ENCODE results near the gene EIF3K. TPM values are rescaled to one million over a fixed set of nuclear protein-coding genes. Genes with fewer than 3 reads are reported as not detected.

EIF3K gene
- total RNA-seq, 1 donor from 2014 or later: 304 TPM

DNA sequence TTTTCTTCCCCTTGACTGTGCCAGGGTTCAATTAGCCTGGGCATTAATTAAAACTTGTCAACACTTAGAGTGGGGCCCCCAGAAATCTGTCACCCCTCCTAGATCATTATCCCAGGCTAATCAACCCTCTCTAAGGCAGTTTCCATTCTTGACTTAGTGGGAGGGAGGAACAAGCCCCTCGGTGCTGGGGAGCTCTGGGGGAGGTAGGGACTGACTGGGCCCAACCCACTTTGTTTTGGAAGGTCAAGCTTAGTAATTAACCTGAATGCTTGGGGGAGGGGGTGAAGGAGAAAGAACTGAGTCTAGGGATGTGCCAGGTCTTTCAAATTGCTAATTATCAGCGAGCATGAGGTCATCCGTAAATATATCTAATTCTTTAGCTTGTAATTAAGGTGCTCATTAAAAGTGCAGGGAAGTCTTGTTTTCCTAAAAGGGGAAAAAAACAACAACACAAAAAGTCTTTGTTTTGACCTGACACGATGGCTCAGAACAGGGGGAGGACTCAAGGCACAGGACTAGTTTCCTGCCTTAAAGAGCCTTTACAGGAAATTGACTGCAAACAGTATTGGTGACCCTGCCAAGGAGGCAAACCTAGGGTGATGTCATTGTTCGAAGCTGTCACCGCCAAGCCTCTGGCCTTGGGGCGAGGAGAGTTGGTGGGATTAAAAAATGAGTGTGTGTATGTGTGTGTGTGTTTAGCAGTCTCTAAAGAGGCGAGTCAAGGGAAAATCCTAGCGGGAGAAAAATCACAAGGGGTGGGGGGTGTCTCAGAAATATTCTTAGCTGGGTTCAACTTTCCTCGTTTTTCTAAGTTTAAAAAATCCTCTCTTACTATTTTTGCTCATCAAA lies 47.9 kb downstream of the EIF3K start:
- peak; percentile 70 for ATAC-seq

DNA sequence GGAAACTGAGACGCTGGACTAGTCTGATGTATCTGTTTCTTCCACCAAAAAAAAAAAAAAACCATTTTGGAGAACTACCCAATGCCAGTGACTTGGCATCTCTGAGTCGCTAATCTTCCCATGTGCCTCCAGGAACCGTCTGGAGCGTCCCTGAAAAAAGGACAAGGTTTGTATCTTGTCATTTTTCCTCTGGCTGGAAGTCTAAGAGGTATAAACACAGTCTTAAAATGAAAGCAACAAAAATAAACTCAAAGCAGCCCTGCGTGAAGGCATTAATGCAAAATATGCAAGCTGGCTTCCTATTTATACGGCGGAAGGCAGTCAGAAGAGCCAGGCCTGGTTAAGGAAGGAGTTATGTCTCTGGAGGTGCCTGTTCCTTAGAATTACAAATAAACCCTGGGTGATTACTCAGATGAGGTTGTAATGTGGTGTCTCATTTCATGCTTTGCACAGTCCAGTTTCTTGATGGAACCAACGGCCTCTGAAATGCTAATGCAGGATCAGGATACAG lies 48.7 kb downstream of the EIF3K start:
- peak; percentile 35 for ATAC-seq

DNA sequence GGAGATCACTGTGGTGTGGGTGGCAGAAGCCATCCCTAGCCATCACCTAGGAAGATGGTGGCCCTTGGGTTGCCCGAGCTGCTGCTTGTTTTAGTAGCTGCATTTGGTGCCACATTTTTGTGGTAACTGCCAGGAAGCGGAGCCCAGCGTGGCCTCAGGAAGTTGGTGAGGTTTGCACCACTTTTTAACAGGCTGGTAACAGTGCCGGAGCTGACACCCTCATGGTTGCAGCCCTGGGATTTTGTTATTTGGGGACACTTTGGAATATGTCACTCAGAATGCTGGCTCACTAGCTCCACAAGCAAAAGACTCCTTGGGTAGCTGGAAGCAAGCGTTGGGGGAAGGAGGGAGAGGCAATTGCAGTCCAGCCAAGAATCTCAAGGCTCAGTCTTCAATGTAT lies 50.6 kb downstream of the EIF3K start:
- ATAC-seq: no peak

DNA sequence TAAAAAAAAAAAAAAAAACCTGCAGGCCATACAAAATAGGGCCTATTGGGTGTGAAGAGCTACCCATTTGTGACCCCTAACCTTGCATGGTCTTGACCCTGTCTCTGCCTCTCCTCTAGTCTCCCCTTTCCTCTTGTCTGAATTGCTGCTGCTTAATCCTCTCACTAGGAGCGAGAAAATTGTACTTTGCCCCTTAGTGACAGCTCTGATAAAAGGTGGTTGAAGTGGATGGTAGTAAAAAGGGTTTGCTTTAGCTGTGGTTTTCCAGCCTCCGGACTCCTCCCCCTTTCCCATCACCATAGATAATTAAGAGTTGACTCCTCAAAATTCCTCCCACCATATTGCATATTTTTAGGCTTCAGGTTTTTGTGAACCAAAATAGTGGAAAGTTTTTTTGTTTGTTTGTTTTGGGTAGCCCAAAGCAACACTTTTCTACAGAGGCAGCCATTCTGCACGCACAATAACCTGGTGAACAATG lies 52.0 kb downstream of the EIF3K start:
- ATAC-seq: no peak

DNA sequence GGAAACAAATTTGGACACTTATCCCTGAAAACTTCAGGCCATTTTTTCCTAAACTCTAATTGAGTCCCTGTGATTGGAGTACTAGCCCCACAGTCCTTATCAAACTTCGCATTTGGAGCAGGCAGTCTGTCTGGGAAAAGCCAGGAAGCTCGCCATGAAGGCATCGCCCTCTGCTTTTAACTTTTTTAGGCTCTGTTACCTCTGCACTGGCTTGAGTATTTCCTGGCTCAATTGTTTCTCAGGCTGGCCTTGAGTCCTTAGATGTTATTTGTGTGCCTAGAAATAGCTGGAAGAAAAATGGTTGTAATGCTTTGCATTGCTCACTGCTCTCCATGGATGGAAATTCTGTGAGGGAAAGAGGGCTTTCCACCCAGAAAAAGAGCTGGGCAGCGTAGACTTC lies 52.7 kb downstream of the EIF3K start:
- ATAC-seq: no peak

DNA sequence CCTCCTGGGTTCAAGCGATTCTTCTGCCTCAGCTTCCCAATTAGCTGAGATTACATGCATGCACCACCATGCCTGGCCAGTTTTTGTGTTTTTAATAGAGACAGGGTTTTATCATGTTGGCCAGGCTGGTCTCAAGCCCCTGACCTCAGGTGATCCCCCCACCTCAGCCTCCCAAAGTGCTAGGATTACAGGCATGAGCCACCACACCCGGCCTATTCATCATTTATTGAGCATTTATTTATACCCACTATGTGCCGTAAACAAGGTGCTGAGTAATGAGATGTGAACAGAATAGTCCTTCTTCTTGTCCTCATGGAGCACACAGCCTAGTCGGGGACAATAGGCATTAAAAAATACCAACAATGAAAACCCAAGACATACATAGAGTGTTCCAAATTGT lies 54.0 kb downstream of the EIF3K start:
- ATAC-seq: no peak

DNA sequence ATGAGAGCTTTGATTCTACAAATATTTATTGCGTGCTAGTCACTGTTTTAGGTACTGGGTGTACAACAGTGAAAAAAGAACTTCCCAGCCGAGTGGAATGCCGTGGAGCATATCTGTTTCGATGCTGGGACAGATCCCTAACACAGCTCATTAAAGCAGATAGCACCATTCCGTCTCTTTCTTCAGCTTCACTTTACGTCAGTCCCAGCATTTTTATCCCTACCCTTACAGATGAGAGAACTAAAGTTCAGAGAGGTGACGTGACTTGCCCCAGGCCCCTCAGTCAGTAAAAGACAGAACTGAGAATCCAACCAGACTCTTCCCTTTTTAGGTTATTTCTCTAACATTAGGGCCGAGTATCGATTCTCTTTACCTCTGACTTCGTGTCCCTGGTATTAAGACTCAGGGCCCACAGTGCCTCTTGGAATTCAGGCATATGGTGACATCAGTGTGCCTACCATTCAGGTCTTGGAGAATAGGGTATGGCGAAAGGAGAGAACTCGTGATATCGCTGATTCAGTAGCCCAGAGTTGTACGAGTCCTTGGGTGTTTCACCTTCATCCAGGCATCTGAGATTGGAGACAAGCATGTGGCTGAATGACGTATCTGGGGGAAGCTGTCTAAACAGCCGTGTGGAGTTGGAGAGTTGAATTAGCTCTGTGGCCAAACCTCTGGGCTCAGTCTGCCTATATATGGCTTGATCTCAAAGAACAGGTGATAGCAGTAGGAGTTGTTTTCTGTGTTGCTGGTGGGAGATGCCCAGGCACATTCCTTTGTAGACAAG lies 55.6 kb downstream of the EIF3K start:
- ATAC-seq: peak; percentile 82

DNA sequence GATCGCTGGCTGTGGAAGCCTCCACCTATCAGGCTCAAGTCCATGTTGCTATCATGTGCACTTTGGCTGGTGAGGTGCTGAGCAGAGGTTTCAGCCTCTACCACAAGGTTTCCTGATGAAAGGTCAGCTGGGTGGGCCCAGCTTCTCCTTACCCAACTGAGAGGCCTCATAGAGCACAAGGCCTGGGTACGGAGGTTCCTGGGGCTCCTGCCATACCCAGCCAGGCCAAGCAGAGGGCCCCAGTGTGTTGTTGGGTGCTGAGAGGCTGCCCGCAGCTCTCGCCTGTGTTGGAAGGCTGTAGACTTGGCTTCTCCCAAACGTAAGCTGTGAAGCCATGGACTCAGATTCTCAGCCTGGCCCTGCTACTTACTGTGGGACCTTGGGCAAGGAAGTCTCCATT lies 56.6 kb downstream of the EIF3K start:
- peak; percentile 6 for ATAC-seq

DNA sequence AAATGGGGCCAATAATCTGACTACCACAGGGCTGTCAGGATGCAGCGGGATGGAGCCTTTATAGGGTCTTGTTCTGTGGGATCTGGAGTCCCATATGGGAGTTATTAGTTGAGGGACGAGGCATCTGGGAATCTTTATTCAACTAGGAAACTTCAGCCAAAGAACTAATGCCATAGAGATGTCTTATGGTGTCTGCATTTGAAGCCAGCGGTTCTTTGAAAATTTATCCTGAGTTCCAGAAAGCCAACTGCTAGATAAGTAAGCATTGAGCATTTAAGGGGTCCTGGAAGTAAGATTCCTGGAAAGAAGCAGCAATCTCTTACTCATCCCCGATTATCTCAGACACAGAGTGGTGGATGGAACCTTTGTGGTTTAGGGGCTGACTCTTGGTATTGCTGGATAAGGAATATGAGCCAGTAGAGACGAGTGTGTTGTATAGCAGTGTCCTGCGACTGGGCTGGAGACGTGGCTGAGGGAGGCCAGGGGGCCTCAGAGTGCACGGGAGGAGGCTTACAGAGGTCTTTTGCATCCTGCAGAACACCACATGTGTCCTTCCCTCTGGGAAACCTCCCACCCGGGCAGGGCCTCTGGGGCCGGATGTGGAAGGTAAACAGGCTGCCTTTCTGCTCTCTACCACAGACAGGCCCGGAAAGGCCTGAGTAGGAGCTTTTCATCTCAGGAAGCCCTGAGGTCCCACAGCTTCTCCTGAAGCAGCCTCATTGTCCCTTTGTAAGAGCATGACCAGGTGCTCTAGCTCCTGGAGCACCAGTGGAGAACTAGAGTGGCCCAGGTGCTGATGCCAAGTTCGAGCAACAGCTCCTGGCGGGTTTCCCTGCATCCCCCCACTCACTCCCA lies 57.3 kb downstream of the EIF3K start:
- peak; percentile 24 for ATAC-seq

DNA sequence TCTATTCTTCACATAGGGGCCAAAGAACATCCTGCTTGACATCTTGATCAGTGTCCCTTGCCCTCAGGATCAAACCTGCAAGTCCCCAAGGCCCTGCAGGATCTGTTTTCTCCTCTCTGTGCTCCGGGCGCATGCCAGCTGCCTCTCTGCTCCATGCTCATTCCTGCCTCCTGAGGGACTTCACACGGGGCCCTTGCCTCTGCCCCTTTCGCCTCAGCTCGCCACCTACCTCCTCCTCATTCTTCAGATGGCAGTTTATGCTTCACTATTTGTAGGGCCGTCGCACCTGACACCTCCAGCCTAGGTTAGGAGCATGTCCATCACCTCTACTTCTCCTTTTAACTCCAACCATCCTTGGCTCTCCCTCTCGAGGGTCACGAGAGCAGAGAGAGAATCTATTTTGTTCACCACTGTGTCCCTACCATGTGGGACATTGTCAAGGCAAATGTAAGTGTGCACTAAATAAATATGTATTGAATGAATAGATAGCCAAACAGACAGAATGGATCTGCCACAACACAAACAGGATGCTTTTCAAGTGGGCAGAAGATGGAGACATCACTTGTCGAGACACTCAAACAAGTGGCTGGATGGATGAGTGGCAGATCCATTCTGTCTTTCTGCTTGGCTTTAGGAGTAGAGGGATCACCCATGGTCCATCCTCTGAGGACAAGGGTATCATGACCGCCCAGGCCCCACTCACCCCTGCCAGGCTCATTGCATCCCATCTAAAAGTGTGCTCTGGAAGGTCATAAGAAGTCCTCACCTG lies 58.1 kb downstream of the EIF3K start:
- no peak for ATAC-seq

DNA sequence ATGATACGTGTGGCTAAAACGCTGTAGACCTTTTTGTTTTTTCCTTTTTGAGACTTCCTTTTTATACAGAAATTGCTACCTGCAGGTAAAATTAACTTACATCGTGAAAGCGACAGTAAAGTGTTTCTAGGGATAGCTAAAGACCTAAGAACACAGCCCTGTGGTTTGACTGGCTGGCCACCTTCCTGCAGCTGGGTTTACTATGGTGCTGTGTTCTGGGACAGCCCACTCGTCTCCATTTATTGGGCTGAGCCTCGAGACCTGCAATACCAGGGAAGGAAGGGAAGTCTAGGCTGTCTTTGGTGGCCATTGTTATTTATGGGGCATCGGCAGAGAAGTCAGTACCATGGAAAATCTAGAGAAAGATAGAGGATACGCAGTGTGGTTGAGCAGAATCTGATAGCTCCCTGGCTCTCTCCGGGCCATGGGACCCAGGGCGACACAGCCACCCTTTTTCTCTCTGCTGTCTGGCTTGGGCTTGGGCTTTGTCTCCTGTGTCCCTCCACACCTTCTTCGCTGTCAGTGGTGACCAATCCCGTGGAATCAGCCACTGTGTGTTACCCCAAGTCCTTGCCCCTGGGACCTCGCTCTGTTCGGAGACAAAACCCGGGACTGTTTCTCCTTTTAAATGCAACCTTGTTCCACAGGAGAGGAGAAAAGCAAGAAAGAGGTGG lies 59.4 kb downstream of the EIF3K start:
- no peak for ATAC-seq

DNA sequence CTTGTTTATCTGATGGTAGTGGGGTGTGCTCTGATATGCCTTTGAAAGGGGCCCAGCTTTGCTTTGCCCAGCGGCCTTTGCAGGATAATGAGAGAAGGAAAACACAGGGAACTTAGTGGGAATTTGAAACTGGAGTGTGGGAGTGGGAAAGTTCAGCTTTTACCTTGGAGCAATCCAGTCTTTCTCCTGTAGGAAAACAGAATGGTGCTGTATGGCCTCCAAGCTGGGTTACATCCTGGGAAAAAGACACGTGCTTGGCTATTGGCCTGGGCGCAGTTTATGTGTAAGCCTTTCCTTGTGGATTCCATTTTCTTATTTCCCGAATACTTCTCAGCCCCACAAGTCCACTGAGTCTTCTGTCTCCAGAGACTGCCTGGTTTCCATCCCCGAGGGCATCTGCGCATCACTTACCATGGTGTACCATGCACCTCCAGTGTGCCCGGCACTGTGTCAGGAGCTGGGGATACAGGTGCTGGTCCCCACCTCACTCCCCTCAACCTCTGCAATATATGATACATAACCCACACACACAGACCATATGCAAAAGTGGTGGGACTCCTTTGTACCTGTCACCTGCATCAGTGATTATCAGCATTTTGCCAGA lies 60.0 kb downstream of the EIF3K start:
- ATAC-seq: no peak

DNA sequence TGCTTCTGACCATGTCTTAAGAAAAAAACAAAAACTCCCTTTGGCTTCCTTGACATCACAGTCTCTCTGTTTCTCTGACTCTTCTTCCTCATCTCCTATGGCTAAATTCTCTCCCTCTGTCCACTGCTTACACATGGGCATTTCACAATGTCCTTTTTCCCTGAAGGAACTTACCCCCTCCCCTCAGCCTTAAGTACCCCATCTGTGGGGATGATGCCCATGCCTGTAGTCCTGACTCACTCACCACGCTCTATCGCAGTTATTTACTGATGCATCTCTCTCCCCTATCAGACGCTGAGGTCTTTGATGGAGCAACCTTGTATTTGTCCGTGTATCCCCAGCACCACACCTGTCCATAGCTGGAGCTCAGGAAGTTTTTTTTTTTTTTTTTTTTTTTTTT lies 60.9 kb downstream of the EIF3K start:
- no peak for ATAC-seq

DNA sequence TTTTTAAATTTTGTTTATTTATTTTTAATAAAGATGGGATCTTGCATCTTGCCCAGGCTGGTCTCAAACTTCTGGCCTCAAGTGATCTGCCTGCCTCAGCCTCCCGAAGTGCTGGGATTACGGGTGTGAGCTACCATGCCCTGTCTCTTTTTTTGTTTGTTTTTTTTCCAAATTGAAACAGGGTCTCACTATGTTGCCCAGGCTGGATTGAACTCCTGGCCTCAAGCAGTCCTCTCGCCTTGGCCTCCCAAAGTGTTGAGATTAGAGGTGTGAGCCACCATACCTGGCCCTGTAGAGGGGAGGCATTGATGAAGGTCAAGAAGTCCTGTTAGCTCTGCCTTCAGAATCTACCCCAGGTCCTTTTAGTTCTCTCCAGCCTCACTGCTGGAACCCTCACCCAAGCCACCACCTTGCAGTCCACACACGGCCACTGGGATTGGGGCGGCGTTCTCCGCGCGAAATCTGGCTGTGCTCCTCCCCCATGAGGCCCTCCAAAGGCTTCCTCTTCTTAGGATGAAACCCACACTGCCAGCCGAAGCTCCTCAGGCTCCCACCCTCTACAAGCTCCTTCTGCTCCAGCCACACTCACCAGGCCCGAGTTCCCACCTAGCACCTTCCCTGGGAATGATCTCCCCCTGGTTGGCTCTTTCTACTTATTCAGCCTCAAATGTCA lies 63.3 kb downstream of the EIF3K start:
- no peak for ATAC-seq

DNA sequence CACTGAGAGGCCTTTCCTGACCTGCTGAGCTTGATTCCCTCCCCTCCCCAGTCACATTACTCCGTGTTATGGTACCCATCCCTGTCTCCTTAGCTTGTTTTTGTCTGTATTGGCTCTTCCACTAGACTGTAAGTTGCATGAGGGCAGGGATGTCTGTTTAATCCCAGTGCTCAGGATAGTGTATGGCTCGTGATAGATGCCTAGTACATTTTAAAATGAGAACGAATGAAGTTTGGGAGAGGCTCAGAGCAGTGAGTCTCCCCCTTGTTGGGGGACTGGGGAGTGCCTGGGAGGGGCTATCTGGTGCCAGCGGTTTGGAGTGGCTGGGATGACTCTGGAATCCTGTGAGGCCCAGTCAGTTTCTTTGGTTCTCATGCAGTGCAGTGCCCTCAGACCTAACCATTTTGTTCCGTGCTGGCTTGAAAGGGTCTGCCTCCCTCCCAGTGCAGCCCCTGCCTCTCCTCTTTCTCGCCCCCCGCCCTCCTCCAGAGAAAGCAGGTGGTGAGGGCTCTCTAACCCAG lies 63.9 kb downstream of the EIF3K start:
- ATAC-seq: no peak

DNA sequence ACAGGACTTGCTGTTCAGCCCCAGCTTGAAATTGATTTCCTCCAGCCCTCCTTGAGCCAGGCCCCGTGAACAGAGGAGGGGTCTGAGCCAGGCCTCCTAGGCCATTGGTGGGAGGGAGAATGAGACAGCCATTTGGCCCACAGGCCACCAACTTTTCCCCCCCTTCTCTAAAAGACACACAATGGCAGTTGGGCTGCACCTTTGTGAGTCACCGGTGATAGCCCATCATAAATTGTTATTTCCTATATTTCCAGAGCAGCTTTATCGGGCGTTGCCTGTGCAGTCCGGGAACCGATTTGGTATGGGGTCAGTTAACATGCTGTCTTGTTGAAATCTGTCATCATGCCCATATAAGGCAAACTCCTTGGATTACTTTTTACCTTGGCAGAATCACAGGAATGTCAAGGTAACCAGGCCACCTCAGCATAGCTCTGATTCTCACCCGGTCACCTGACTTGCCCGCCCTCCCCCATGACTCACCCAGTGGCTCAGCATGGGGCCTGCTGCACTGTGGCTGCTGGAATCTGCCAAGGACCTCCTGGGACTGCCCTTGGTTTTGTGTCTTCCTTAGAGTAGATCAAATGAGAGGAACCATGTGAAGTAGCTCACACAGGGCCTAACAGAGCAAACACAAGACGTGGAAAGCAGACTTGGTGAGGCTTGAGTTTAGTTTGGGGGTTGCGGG lies 64.5 kb downstream of the EIF3K start:
- peak; percentile 89 for ATAC-seq

DNA sequence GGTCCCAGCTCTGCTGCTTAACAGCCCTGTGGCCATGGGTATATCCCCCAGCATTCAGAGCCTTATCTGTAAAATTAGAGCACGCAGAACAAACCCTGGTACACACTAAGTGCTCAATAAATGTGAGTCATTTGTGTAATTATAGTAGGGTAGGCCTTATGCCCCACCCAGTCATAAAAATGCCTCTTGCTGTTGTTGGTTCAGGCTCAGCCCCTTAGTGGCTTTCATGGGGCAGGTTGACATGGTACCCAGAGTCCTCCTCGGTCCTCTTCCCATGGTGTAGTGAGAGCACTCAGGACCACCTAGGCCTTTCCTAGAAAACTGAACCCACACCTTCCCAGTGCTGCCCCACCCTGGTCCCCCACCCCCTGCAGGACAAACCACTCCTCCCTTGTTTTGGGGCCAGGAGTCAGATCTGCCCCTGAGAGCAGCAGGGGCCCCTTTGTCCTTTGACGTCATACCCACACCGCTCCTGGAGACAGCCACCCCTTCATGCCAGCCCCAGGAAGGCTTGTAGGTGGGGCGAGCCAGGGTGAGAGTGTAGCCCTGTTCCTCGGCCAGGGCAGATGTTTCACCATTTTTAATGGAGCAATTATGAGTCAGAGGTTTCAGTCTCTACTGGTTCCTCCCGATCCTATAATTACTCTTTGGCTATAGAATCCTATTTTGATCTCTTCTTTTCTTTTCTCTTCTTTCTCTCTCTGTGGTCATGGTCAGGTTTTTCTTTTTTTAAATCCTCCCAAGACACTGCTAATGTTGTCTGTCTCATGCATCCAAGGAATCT lies 65.3 kb downstream of the EIF3K start:
- peak; percentile 82 for ATAC-seq

DNA sequence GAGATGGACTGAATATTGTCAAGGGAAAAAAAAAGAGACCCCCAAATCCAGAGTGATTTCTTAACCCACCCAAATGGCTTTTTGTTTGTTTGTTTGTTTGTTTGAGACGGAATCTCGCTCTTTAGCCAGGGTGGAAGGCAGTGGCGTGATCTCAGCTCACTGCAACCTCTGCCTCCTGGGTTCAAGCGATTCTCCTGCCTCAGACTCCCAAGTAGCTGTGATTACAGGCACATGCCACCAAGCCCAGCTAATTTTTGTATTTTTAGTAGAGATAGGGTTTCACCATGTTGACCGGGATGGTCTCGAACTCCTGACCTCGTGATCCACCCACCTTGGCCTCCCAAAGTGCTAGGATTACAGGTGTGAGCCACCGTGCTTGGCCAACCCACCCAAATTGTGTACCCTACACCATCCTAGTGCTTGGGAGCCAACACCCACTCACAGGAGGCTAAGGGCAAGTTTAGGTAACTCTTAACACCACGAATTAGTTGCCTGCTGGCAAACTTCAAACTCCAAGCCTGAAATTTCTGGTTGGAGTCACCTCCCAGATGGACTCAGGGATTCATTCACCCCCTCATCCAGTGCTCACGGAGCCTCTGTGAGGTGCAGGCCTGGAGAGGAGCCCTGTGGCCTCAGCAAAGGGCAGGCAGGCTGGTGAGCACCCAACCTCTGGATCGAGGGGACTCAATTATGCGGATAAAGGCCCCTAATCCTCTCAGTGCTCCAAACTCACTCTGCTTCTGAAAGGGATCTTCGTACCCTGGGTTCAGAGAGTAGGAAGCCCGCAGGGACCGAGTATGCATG lies 66.1 kb downstream of the EIF3K start:
- no peak for ATAC-seq

Data from esophagus mucosa (tissue), 1 donor.